Stimulated activated CD4-positive, alpha-beta T cell treated with anti-CD3 and anti-CD28 coated beads, Interleukin-15, amount 100 ng/mL, for 48 hours (primary cell): ENCODE results near the gene LACC1.

Experiments used
- DNase-seq, 2 donors: peaks; one replicate each; pipeline ENCODE4 v3.0.0-alpha.2; 2020; ENCODE audit warnings: low read depth in 2 of 2

LACC1 gene

GRCh38 chr13:43879755-43880181 lies at the start of gene LACC1:
LACC1 (plus strand) TSS chr13:43879904; CDS start chr13:43880986, 1,082 bp downstream.
- DNase-seq, result peak in 1 of 2 donors; percentile 5

- DNase-seq, result no peak
Observed at GRCh38 chr13:43830497-43830881, 49.2 kb upstream of the LACC1 start.

GRCh38 chr13:43831088-43831487 lies 48.6 kb upstream of the LACC1 start:
- DNase-seq, result no peak

- DNase-seq, result no peak
Observed at GRCh38 chr13:43835701-43836100, 44.0 kb upstream of the LACC1 start.

GRCh38 chr13:43838909-43839308 lies 40.8 kb upstream of the LACC1 start:
- no peak for DNase-seq

GRCh38 chr13:43846496-43847158 lies 33.1 kb upstream of the LACC1 start:
- DNase-seq, result no peak

- no peak for DNase-seq
Observed at GRCh38 chr13:43848001-43848649, 31.6 kb upstream of the LACC1 start.

- no peak for DNase-seq
Observed at GRCh38 chr13:43850873-43851272, 28.8 kb upstream of the LACC1 start.

- DNase-seq, result no peak
Observed at GRCh38 chr13:43852923-43853404, 26.7 kb upstream of the LACC1 start.

GRCh38 chr13:43861863-43862262 lies 17.8 kb upstream of the LACC1 start:
- DNase-seq, result no peak

GRCh38 chr13:43864921-43865320 lies 14.8 kb upstream of the LACC1 start:
- no peak for DNase-seq

- no peak for DNase-seq
Observed at GRCh38 chr13:43865892-43866291, 13.8 kb upstream of the LACC1 start.

GRCh38 chr13:43872181-43872580 lies 7.5 kb upstream of the LACC1 start:
- DNase-seq, result no peak

- no peak for DNase-seq
Observed at GRCh38 chr13:43874504-43875092, 5.1 kb upstream of the LACC1 start.

GRCh38 chr13:43876366-43876765 lies 3.3 kb upstream of the LACC1 start:
- DNase-seq, result no peak

- no peak for DNase-seq
Observed at GRCh38 chr13:43877326-43877725, 2.4 kb upstream of the LACC1 start.

- DNase-seq, result no peak
Observed at GRCh38 chr13:43877766-43878165, 1.9 kb upstream of the LACC1 start.

- DNase-seq, result peak; percentile 48 to 69
Observed at GRCh38 chr13:43878892-43879754, 581 bp upstream of the LACC1 start, which contains the start of gene CCDC122. CCDC122 (minus strand) TSS chr13:43879740; CDS start chr13:43869376, 10,364 bp downstream.

GRCh38 chr13:43880214-43880855 lies 631 bp downstream of the LACC1 start:
- DNase-seq, result no peak

- no peak for DNase-seq
Observed at GRCh38 chr13:43880926-43881325, 1.2 kb downstream of the LACC1 start.

GRCh38 chr13:43881580-43881979 lies 1.9 kb downstream of the LACC1 start:
- no peak for DNase-seq
